Liver (tissue), 3 donors: ENCODE data around the gene GLYATL3.
"Not testable (repeated sequence)": the region's sequence is repeated elsewhere in the genome, so short reads cannot be mapped to it uniquely, and the experiment has no call there.

Experiments used
- EGR1 ChIP-seq, 2 donors: IDR thresholded peaks; 2 replicates each; pipeline ENCODE4 v1.6.1; 2016 to 2018; ENCODE audit warnings: antibody characterized with exemption in 2 of 2, low read depth in 2 of 2
- GABPA ChIP-seq, 2 donors: IDR thresholded peaks in 1 of 2; conservative IDR thresholded peaks in 1 of 2; 2 replicates each; pipeline ENCODE4 v1.6.1; 2016; ENCODE audit warnings: antibody characterized with exemption in 2 of 2, mild to moderate bottlenecking in 1 of 2, moderate library complexity in 1 of 2
- TAF1 ChIP-seq: conservative IDR thresholded peaks from 2 replicates; pipeline ENCODE4 v1.6.1; 2016; ENCODE audit warnings: antibody characterized with exemption, mild to moderate bottlenecking
- YY1 ChIP-seq: IDR thresholded peaks from 2 replicates; pipeline ENCODE4 v1.6.1; 2016; ENCODE audit warnings: antibody characterized with exemption, mild to moderate bottlenecking
- TF ChIP-seq, protein P1 (sequence below): fragments of 150-350 bp; IDR thresholded peaks from 2 replicates; pipeline ENCODE4 v1.5.1; 2017; ENCODE audit warnings: improper control_type of control experiment, low read depth, low read length; ENCODE audit not compliant: missing input control
- TF ChIP-seq, protein P2 (sequence below): IDR thresholded peaks from 2 replicates; pipeline ENCODE4 v1.6.1; 2016; ENCODE audit warnings: antibody characterized with exemption, mild to moderate bottlenecking
- donor health status: healthy.
- donor health status: healthy.

DNA sequence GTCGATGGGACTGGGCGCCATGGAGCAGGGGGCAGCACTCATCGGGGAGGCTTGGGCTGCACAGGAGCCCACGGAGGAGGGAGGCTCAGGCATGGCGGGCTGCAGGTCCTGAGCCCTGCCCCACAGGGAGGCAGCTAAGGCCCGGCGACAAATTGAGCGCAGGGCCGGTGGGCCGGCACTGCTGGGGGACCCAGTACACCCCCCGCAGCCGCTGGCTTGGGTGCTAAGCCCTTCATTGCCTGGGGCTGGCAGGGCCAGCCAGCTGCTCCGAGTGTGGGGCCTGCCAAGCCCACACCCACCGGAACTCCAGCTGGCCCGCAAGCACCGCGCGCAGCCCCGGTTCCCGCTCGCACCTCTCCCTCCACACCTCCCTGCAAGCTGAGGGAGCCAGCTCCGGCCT, 17.9 kb upstream of the GLYATL3 start:
- TF ChIP-seq TAF1; EGR1 (IDR thresholded peaks at IDR 0.05; ENCODE audit: low read depth in 2 of 2); GABPA (IDR thresholded peaks at IDR 0.05 in 1 of 2, conservative IDR thresholded peaks at IDR 0.05 in 1 of 2); YY1: not testable (repeated sequence)
- TF ChIP-seq, protein P1, sequence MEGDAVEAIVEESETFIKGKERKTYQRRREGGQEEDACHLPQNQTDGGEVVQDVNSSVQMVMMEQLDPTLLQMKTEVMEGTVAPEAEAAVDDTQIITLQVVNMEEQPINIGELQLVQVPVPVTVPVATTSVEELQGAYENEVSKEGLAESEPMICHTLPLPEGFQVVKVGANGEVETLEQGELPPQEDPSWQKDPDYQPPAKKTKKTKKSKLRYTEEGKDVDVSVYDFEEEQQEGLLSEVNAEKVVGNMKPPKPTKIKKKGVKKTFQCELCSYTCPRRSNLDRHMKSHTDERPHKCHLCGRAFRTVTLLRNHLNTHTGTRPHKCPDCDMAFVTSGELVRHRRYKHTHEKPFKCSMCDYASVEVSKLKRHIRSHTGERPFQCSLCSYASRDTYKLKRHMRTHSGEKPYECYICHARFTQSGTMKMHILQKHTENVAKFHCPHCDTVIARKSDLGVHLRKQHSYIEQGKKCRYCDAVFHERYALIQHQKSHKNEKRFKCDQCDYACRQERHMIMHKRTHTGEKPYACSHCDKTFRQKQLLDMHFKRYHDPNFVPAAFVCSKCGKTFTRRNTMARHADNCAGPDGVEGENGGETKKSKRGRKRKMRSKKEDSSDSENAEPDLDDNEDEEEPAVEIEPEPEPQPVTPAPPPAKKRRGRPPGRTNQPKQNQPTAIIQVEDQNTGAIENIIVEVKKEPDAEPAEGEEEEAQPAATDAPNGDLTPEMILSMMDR: not testable (repeated sequence)
- TF ChIP-seq, protein P2, sequence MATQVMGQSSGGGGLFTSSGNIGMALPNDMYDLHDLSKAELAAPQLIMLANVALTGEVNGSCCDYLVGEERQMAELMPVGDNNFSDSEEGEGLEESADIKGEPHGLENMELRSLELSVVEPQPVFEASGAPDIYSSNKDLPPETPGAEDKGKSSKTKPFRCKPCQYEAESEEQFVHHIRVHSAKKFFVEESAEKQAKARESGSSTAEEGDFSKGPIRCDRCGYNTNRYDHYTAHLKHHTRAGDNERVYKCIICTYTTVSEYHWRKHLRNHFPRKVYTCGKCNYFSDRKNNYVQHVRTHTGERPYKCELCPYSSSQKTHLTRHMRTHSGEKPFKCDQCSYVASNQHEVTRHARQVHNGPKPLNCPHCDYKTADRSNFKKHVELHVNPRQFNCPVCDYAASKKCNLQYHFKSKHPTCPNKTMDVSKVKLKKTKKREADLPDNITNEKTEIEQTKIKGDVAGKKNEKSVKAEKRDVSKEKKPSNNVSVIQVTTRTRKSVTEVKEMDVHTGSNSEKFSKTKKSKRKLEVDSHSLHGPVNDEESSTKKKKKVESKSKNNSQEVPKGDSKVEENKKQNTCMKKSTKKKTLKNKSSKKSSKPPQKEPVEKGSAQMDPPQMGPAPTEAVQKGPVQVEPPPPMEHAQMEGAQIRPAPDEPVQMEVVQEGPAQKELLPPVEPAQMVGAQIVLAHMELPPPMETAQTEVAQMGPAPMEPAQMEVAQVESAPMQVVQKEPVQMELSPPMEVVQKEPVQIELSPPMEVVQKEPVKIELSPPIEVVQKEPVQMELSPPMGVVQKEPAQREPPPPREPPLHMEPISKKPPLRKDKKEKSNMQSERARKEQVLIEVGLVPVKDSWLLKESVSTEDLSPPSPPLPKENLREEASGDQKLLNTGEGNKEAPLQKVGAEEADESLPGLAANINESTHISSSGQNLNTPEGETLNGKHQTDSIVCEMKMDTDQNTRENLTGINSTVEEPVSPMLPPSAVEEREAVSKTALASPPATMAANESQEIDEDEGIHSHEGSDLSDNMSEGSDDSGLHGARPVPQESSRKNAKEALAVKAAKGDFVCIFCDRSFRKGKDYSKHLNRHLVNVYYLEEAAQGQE: not testable (repeated sequence)
